NCI-H1092 treated with DMSO at 0.1 percent for 48 hours (cell line): Measurements from ENCODE around the gene GPAM.
"Not testable (repeated sequence)": the region's sequence is repeated elsewhere in the genome, so short reads cannot be mapped to it uniquely, and the experiment has no call there.

ENCODE experiments used
- DNase-seq: peaks from one replicate; lab custom pipeline; 2025; lab: John Stamatoyannopoulos, UW

The GPAM gene

GRCh38 chr10:112132435-112132834 is 51.1 kb downstream of the GPAM start:
- no peak for DNase-seq

- DNase-seq = no peak
Observed at GRCh38 chr10:112131996-112132395, 51.6 kb downstream of the GPAM start.

- DNase-seq = no peak
Observed at GRCh38 chr10:112131346-112131745, 52.2 kb downstream of the GPAM start.

- no peak for DNase-seq
Observed at GRCh38 chr10:112126901-112127300, 56.7 kb downstream of the GPAM start.

DNA sequence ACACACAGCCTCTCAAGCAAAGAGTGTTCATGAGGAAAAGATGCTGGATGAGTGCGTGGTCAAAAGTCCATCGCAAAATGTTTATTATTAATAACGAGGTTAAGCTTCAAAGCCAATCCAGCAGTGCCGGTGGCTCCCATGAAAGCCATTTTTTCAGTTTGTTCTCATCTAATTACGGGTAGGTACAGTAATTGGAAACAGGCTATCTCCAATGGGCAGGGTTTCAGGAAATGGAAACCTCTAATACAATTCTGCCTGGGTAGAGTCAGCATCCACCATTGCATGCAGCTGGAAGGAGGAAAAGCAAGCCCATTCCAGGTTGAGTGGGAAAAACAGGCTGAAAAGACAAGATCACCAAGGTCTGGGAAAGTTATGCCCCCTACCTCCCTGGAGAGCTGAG is 57.4 kb downstream of the GPAM start:
- DNase-seq = no peak

DNA sequence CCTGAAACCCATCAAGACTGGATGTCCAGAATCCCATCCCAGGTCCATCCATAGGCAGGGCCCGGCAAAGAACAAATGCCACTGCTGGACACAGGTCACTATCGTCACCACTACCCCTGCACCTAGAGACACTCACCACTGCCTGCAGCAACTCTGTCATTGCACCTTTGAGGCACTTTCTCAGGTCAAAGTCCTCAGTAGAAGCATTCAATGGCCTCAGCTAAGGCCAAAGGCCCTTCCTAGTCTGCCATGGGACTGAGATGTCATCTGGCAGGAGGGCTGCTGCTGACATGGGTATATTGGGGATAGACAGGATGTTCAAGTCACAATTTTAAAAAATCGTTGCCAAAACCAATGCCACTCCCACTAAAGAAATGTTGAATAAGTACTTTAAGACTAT is 58.7 kb downstream of the GPAM start:
- DNase-seq = no peak

DNA sequence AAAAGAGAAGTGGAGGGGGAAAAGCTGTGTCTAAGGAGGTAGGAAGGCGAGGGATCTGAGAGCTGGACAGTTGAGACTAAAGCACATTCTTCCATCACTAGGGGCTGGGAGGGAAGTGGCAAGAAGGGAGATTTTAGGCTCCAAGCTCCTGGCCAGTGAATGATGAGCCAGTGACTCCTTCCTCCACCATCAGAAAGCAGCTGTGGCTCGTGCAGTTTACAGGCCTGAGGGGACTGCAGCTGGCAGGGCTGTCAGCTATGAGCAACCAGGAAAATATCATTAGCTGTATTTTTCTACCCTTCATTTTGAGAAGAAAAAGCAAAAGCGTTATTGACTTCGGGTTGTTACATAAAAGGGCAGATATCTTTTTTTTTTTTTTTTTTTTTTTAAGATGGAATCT is 60.7 kb downstream of the GPAM start:
- no peak for DNase-seq

- no peak for DNase-seq
Observed at GRCh38 chr10:112120491-112120890, 63.1 kb downstream of the GPAM start.

GRCh38 chr10:112115781-112116385 is 67.7 kb downstream of the GPAM start:
- DNase-seq = peak; percentile 2

- not testable (repeated sequence) for DNase-seq
Observed at GRCh38 chr10:112109779-112110178, 73.8 kb downstream of the GPAM start.
